Ascending aorta (tissue), 2 donors: ENCODE measurements around the gene PTK6. TPM values are rescaled to one million over a fixed set of nuclear protein-coding genes. Genes with fewer than 3 reads are reported as not detected.
A peak's percentile ranks its signal among the peaks of the same experiment; 100 is the strongest.

ENCODE experiments used
- DNase-seq, 2 donors: peaks; one replicate each; pipeline ENCODE4 v3.0.0-alpha.2; 2019; ENCODE audit warnings: low spot score in 2 of 2
- H3K27ac ChIP-seq, 2 donors: fragments of 200-600 bp; sonication (generic); one replicate each; pipeline ENCODE4 v1.5.1; 2016 to 2017; ENCODE audit warnings: mild to moderate bottlenecking in 1 of 2
- H3K27me3 ChIP-seq: fragments of 200-600 bp; sonication (generic); one replicate; pipeline ENCODE4 v1.5.1; 2017
- H3K36me3 ChIP-seq, 2 donors: fragments of 200-600 bp; sonication (generic); one replicate each; pipeline ENCODE4 v1.5.1; 2016
- H3K4me1 ChIP-seq, 2 donors: fragments of 200-600 bp; sonication (generic); one replicate each; pipeline ENCODE4 v1.5.1; 2016 to 2017; ENCODE audit warnings: mild to moderate bottlenecking in 1 of 2
- H3K4me3 ChIP-seq, 2 donors: fragments of 200-600 bp; sonication (generic); one replicate each; pipeline ENCODE4 v1.5.1; 2016 to 2017; ENCODE audit warnings: mild to moderate bottlenecking in 1 of 2
- H3K9me3 ChIP-seq, 2 donors: fragments of 200-600 bp; sonication (generic); one replicate each; pipeline ENCODE4 v1.5.1; 2016
- CTCF ChIP-seq, 3 experiments: fragments of 200-600 bp in 2 of 3; fragments of 450-650 bp in 1 of 3; sonication (generic) in 2 of 3; IDR thresholded peaks; one replicate each; pipeline ENCODE4 v1.5.1; 2016 to 2019; ENCODE audit warnings: antibody characterized with exemption in 3 of 3, mild to moderate bottlenecking in 1 of 3, moderate library complexity in 1 of 3
- intact Hi-C: fragments of 100-400 bp; cut with DNase I; formaldehyde crosslinking; loops from one replicate; pipeline ENCODE4 v1.15.1; 2023
- total RNA-seq: library from RNA; depleted of rRNA; stranded (reverse); fragments of >200 nt; gene quantifications from one replicate; pipeline ENCODE4 v1.1.0, GENCODE V29; 2016

PTK6 gene
- total RNA-seq, 1 donor from 2014 or later = not detected

- Histone ChIP-seq H3K36me3 (peaks cover 0 to 6% of the 10 kb centered on the region in 2 donors), H3K4me3 (peak within 1 kb of the TSS; percentile 42 to 71), H3K27ac (no peak within 1 kb of the TSS), H3K4me1 (peaks cover 3 to 6% of the 10 kb centered on the region in 2 donors), H3K9me3 (no peaks in the 10 kb centered on the region), H3K27me3 (no peaks in the 10 kb centered on the region)
- intact Hi-C loops = no loop called here
- TF ChIP-seq CTCF (IDR thresholded peaks at IDR 0.05) = no peak
- DNase-seq = no peak
Observed at GRCh38 chr20:63553933-63554290, 16.7 kb upstream of the PTK6 start, which contains the start of gene FNDC11. Gene FNDC11 (plus strand): TSS chr20:63554159. CDS start chr20:63555664, 1,505 bp downstream.

GRCh38 chr20:63553251-63553932 lies 16.2 kb upstream of the PTK6 start:
- TF ChIP-seq CTCF (IDR thresholded peaks at IDR 0.05) = no peak
- Histone ChIP-seq H3K4me1 (peaks cover 3 to 6% of the 10 kb centered on the region in 2 donors), H3K4me3 (peak overlapping the region; percentile 42 to 71), H3K9me3 (no peaks in the 10 kb centered on the region), H3K36me3 (peaks cover 0 to under 1% of the 10 kb centered on the region in 2 donors), H3K27me3 (no peaks in the 10 kb centered on the region), H3K27ac (no peak overlapping the region)
- DNase-seq = peak in 1 of 2 donors; percentile 79
- intact Hi-C loops = no loop called here

GRCh38 chr20:63552481-63553249 lies 15.5 kb upstream of the PTK6 start:
- H3K36me3 ChIP-seq = no peaks in the 10 kb centered on the region
- peak overlapping the region in 1 of 2 donors; percentile 42 for H3K4me3 ChIP-seq
- no peak for DNase-seq
- peaks cover 3 to 6% of the 10 kb centered on the region in 2 donors for H3K4me1 ChIP-seq
- TF ChIP-seq CTCF (IDR thresholded peaks at IDR 0.05) = no peak
- intact Hi-C loops = no loop called here
- H3K27ac ChIP-seq = no peak overlapping the region
- H3K9me3 ChIP-seq = no peaks in the 10 kb centered on the region
- no peaks in the 10 kb centered on the region for H3K27me3 ChIP-seq

- Histone ChIP-seq H3K9me3 (no peaks in the 10 kb centered on the region), H3K4me3 (no peak overlapping the region), H3K4me1 (peaks cover 3 to 6% of the 10 kb centered on the region in 2 donors), H3K36me3 (no peaks in the 10 kb centered on the region), H3K27me3 (no peaks in the 10 kb centered on the region), H3K27ac (no peak overlapping the region)
- intact Hi-C loops = no loop called here
- DNase-seq = no peak
- no peak for TF ChIP-seq CTCF (IDR thresholded peaks at IDR 0.05)
Observed at GRCh38 chr20:63551068-63551467, 13.9 kb upstream of the PTK6 start.

GRCh38 chr20:63549679-63550282 lies 12.6 kb upstream of the PTK6 start:
- intact Hi-C loops = no loop called here
- peaks cover 3 to 6% of the 10 kb centered on the region in 2 donors for H3K4me1 ChIP-seq
- H3K27me3 ChIP-seq = no peaks in the 10 kb centered on the region
- no peak overlapping the region for H3K4me3 ChIP-seq
- H3K27ac ChIP-seq = no peak overlapping the region
- H3K9me3 ChIP-seq = no peaks in the 10 kb centered on the region
- DNase-seq = no peak
- TF ChIP-seq CTCF (IDR thresholded peaks at IDR 0.05) = no peak
- no peaks in the 10 kb centered on the region for H3K36me3 ChIP-seq
